ENCODE data around the gene SLC39A11.
"Not testable (repeated sequence)": the region's sequence is repeated elsewhere in the genome, so short reads cannot be mapped to it uniquely, and the experiment has no call there.

SLC39A11 gene

DNA sequence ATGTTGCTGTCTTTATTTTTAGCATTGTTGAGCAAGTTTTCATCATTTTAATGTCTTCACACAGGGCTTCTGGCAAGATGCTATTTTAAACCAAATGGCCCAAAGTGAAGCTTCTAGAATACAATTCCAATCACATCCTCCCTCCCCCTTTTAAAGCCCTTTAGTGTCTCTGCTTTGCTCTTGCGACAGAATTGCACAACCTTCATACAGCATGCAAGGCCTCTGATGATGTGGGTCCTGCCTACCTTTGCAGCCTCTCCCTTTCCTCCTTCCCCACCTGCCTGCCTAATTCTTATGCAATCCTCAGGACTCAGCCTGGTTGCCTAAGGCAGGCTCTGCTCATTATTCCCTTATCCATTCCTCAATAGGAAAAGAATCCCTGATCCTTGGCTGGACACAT, 381.7 kb downstream of the SLC39A11 start:
- H2AFZ ChIP-seq (ENCODE audit: low read depth, low read length), result no peak overlapping the region
- H4K8ac ChIP-seq (ENCODE audit: low read length), result no peak overlapping the region
- H3K9me3 ChIP-seq (ENCODE audit: control insufficient read depth, low read length), result peaks cover 20% of the 10 kb centered on the region
- no peak overlapping the region for H3K4me3 ChIP-seq (ENCODE audit: insufficient read depth in 1 of 2, low read depth in 1 of 2, low read length in 2 of 2)
- H3K4ac ChIP-seq (ENCODE audit: low read depth in 1 of 2, low read length in 2 of 2), result no peak overlapping the region
- H3K18ac ChIP-seq (ENCODE audit: low read depth in 1 of 2, low read length in 2 of 2), result no peak overlapping the region
- no peak overlapping the region for H2BK5ac ChIP-seq (ENCODE audit: low read depth, low read length, poor library complexity, severe bottlenecking)
- H2AK5ac ChIP-seq (ENCODE audit: low read length, severe bottlenecking), result no peak overlapping the region
- H3K14ac ChIP-seq (ENCODE audit: low read length in 2 of 2), result no peak overlapping the region
- WGBS, result 95% methylated on average over 1 of the region's 1 CpG
- H3K27ac ChIP-seq (ENCODE audit: low read length, poor library complexity, severe bottlenecking), result no peak overlapping the region
- no peak overlapping the region for H3K9ac ChIP-seq (ENCODE audit: low read length)
- no peak overlapping the region for H2BK12ac ChIP-seq (ENCODE audit: low read length in 2 of 2)
- no peak overlapping the region for H2BK120ac ChIP-seq (ENCODE audit: low read depth, low read length)
- no peak overlapping the region for H2BK15ac ChIP-seq (ENCODE audit: low read depth, poor library complexity, severe bottlenecking)
- H3K4me1 ChIP-seq (ENCODE audit: control insufficient read depth, insufficient read depth, low read depth, low read length), result peaks cover 3% of the 10 kb centered on the region
- H3K4me2 ChIP-seq (ENCODE audit: low read length, poor library complexity, severe bottlenecking), result no peak overlapping the region
- no peaks in the 10 kb centered on the region for H3K79me1 ChIP-seq (replicated peaks; ENCODE audit: low read length, poor library complexity, severe bottlenecking)
- no peaks in the 10 kb centered on the region for H3K27me3 ChIP-seq (ENCODE audit: control insufficient read depth in 1 of 2, insufficient read depth in 1 of 2, low read length in 2 of 2)
- no peak for DNase-seq
- H3K36me3 ChIP-seq (ENCODE audit: control insufficient read depth in 1 of 2, insufficient read depth in 2 of 2, low read depth in 1 of 2, low read length in 2 of 2), result no peaks in the 10 kb centered on the region
- no peak overlapping the region for H4K91ac ChIP-seq (ENCODE audit: low read length)
- no peak overlapping the region for H3K23ac ChIP-seq (ENCODE audit: low read length in 2 of 2)

DNA sequence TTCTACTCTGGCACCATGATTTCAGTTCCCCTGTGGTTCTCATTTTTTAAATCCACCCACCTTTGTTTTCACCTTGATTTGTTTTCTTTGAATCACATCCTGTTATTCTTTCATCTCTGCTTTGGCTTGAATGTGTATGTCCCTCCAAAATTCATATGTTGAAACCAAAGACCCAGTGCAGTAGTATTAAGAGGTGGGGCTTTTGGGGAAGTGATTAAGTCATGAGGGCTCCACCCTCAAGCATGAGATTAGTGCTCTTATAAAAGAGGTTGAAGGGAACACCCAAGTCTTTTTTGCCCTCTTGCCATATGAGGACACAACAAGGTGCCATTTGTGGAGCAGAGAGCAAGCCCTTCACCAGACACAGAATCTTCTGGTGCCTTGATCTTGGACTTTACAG, 382.3 kb downstream of the SLC39A11 start:
- Histone ChIP-seq H3K4ac (ENCODE audit: low read depth in 1 of 2, low read length in 2 of 2) (no peak overlapping the region), H3K18ac (ENCODE audit: low read depth in 1 of 2, low read length in 2 of 2) (no peak overlapping the region), H3K9me3 (ENCODE audit: control insufficient read depth, low read length) (peaks cover 20% of the 10 kb centered on the region), H3K4me3 (ENCODE audit: insufficient read depth in 1 of 2, low read depth in 1 of 2, low read length in 2 of 2) (no peak overlapping the region), H2BK5ac (ENCODE audit: low read depth, low read length, poor library complexity, severe bottlenecking) (no peak overlapping the region), H4K91ac (ENCODE audit: low read length) (no peak overlapping the region), H3K4me2 (ENCODE audit: low read length, poor library complexity, severe bottlenecking) (no peak overlapping the region), H3K4me1 (ENCODE audit: control insufficient read depth, insufficient read depth, low read depth, low read length) (no peaks in the 10 kb centered on the region), H4K8ac (ENCODE audit: low read length) (no peak overlapping the region), H2BK120ac (ENCODE audit: low read depth, low read length) (no peak overlapping the region), H2AK5ac (ENCODE audit: low read length, severe bottlenecking) (no peak overlapping the region), H3K27ac (ENCODE audit: low read length, poor library complexity, severe bottlenecking) (no peak overlapping the region), H3K79me1 (replicated peaks; ENCODE audit: low read length, poor library complexity, severe bottlenecking) (no peaks in the 10 kb centered on the region), H2AFZ (ENCODE audit: low read depth, low read length) (no peak overlapping the region), H2BK15ac (ENCODE audit: low read depth, poor library complexity, severe bottlenecking) (no peak overlapping the region), H3K36me3 (ENCODE audit: control insufficient read depth in 1 of 2, insufficient read depth in 2 of 2, low read depth in 1 of 2, low read length in 2 of 2) (no peaks in the 10 kb centered on the region), H2BK12ac (ENCODE audit: low read length in 2 of 2) (no peak overlapping the region), H3K9ac (ENCODE audit: low read length) (no peak overlapping the region), H3K27me3 (ENCODE audit: control insufficient read depth in 1 of 2, insufficient read depth in 1 of 2, low read length in 2 of 2) (no peaks in the 10 kb centered on the region), H3K23ac (ENCODE audit: low read length in 2 of 2) (no peak overlapping the region), H3K14ac (ENCODE audit: low read length in 2 of 2) (no peak overlapping the region)
- no peak for DNase-seq

- H3K27ac ChIP-seq (ENCODE audit: low read length, poor library complexity, severe bottlenecking); H3K4me1 ChIP-seq (ENCODE audit: control insufficient read depth, insufficient read depth, low read depth, low read length); H3K4ac ChIP-seq (ENCODE audit: low read depth in 1 of 2, low read length in 2 of 2); H3K23ac ChIP-seq (ENCODE audit: low read length in 2 of 2); H2BK12ac ChIP-seq (ENCODE audit: low read length in 2 of 2); H2BK120ac ChIP-seq (ENCODE audit: low read depth, low read length); H2AFZ ChIP-seq (ENCODE audit: low read depth, low read length); H3K9ac ChIP-seq (ENCODE audit: low read length); H3K14ac ChIP-seq (ENCODE audit: low read length in 2 of 2); H3K18ac ChIP-seq (ENCODE audit: low read depth in 1 of 2, low read length in 2 of 2); H3K4me2 ChIP-seq (ENCODE audit: low read length, poor library complexity, severe bottlenecking); H3K27me3 ChIP-seq (ENCODE audit: control insufficient read depth in 1 of 2, insufficient read depth in 1 of 2, low read length in 2 of 2); H2BK5ac ChIP-seq (ENCODE audit: low read depth, low read length, poor library complexity, severe bottlenecking); H3K4me3 ChIP-seq (ENCODE audit: insufficient read depth in 1 of 2, low read depth in 1 of 2, low read length in 2 of 2); H4K91ac ChIP-seq (ENCODE audit: low read length); H3K79me1 ChIP-seq (replicated peaks; ENCODE audit: low read length, poor library complexity, severe bottlenecking); DNase-seq; H2AK5ac ChIP-seq (ENCODE audit: low read length, severe bottlenecking); H2BK15ac ChIP-seq (ENCODE audit: low read depth, poor library complexity, severe bottlenecking); H4K8ac ChIP-seq (ENCODE audit: low read length); H3K36me3 ChIP-seq (ENCODE audit: control insufficient read depth in 1 of 2, insufficient read depth in 2 of 2, low read depth in 1 of 2, low read length in 2 of 2): not testable (repeated sequence)
- peaks cover 20% of the 10 kb centered on the region for H3K9me3 ChIP-seq (ENCODE audit: control insufficient read depth, low read length)
- WGBS, result 90% methylated on average over 5 of the region's 9 CpGs
These were observed 383.8 kb downstream of the SLC39A11 start for GRCh38 chr17:72708682-72709081.

- no peaks in the 10 kb centered on the region for H3K79me1 ChIP-seq (replicated peaks; ENCODE audit: low read length, poor library complexity, severe bottlenecking)
- DNase-seq, result no peak
These were observed 384.6 kb downstream of the SLC39A11 start for GRCh38 chr17:72707881-72708280.

More at GRCh38 chr17:72707881-72708280, 384.6 kb downstream of the SLC39A11 start:
- Histone ChIP-seq H2BK12ac (ENCODE audit: low read length in 2 of 2) (no peak overlapping the region), H3K36me3 (ENCODE audit: control insufficient read depth in 1 of 2, insufficient read depth in 2 of 2, low read depth in 1 of 2, low read length in 2 of 2) (no peaks in the 10 kb centered on the region), H3K9me3 (ENCODE audit: control insufficient read depth, low read length) (peaks cover 20% of the 10 kb centered on the region), H3K18ac (ENCODE audit: low read depth in 1 of 2, low read length in 2 of 2) (no peak overlapping the region), H2AK5ac (ENCODE audit: low read length, severe bottlenecking) (no peak overlapping the region), H4K8ac (ENCODE audit: low read length) (no peak overlapping the region), H3K4me3 (ENCODE audit: insufficient read depth in 1 of 2, low read depth in 1 of 2, low read length in 2 of 2) (no peak overlapping the region), H2BK5ac (ENCODE audit: low read depth, low read length, poor library complexity, severe bottlenecking) (no peak overlapping the region), H3K14ac (ENCODE audit: low read length in 2 of 2) (no peak overlapping the region), H2BK15ac (ENCODE audit: low read depth, poor library complexity, severe bottlenecking) (no peak overlapping the region), H3K23ac (ENCODE audit: low read length in 2 of 2) (no peak overlapping the region), H2BK120ac (ENCODE audit: low read depth, low read length) (no peak overlapping the region), H3K9ac (ENCODE audit: low read length) (no peak overlapping the region), H3K27ac (ENCODE audit: low read length, poor library complexity, severe bottlenecking) (no peak overlapping the region), H4K91ac (ENCODE audit: low read length) (no peak overlapping the region), H3K4ac (ENCODE audit: low read depth in 1 of 2, low read length in 2 of 2) (no peak overlapping the region), H3K27me3 (ENCODE audit: control insufficient read depth in 1 of 2, insufficient read depth in 1 of 2, low read length in 2 of 2) (no peaks in the 10 kb centered on the region), H2AFZ (ENCODE audit: low read depth, low read length) (no peak overlapping the region), H3K4me1 (ENCODE audit: control insufficient read depth, insufficient read depth, low read depth, low read length) (no peaks in the 10 kb centered on the region), H3K4me2 (ENCODE audit: low read length, poor library complexity, severe bottlenecking) (no peak overlapping the region)
- 94% methylated on average over 1 of the region's 2 CpGs for WGBS

Measured in mesenchymal stem cell (in vitro differentiated cells and primary cell).